Heart left ventricle (tissue), 16 donors: Measurements from ENCODE around the gene SLFN5. TPM values are rescaled to one million over a fixed set of nuclear protein-coding genes. Genes with fewer than 3 reads are reported as not detected.
"Not testable (repeated sequence)": the region's sequence is repeated elsewhere in the genome, so short reads cannot be mapped to it uniquely, and the experiment has no call there.

ENCODE experiments used
- ATAC-seq, 4 donors: fragments of 200-7000 bp; cut with Tn5 transposase; one replicate each; pipeline ENCODE4 v1.9.1; 2020 to 2022; ENCODE audit warnings: moderate library complexity in 4 of 4, mild to moderate bottlenecking in 3 of 4, moderate number of reproducible peaks in 1 of 4
- DNase-seq, 5 donors: peaks; one replicate each; pipeline ENCODE4 v3.0.0-alpha.2; 2020
- H3K27ac ChIP-seq, 12 donors: fragments of 200-600 bp; sonication (generic) in 4 of 12; one replicate each; pipeline versions ENCODE4 v1.5.0 to v1.8.0; 2016 to 2022; ENCODE audit warnings: mild to moderate bottlenecking in 2 of 12
- H3K27me3 ChIP-seq, 9 donors: fragments of 200-600 bp; sonication (generic) in 2 of 9; one replicate each; pipeline versions ENCODE4 v1.5.1 to v1.8.0; 2016 to 2022; ENCODE audit warnings: mild to moderate bottlenecking in 3 of 9
- H3K36me3 ChIP-seq, 9 donors: fragments of 200-600 bp; sonication (generic) in 2 of 9; one replicate each; pipeline versions ENCODE4 v1.5.0 to v1.8.0; 2018 to 2022; ENCODE audit warnings: mild to moderate bottlenecking in 2 of 9
- H3K4me1 ChIP-seq, 12 donors: fragments of 200-600 bp; sonication (generic) in 4 of 12; one replicate each; pipeline versions ENCODE4 v1.5.0 to v1.8.0; 2016 to 2022; ENCODE audit warnings: mild to moderate bottlenecking in 3 of 12
- H3K4me3 ChIP-seq, 12 donors: fragments of 200-600 bp; sonication (generic) in 4 of 12; one replicate each; pipeline versions ENCODE4 v1.5.0 to v1.8.0; 2017 to 2022; ENCODE audit warnings: mild to moderate bottlenecking in 9 of 12, moderate library complexity in 4 of 12
- H3K9me3 ChIP-seq, 12 donors: fragments of 200-600 bp; sonication (generic) in 4 of 12; one replicate each; pipeline versions ENCODE4 v1.5.0 to v1.8.0; 2016 to 2022; ENCODE audit warnings: mild to moderate bottlenecking in 1 of 12
- CTCF ChIP-seq, 12 donors: fragments of 200-600 bp; sonication (generic) in 4 of 12; IDR thresholded peaks; one replicate each; pipeline versions ENCODE4 v1.5.0 to v1.8.0; 2018 to 2022; ENCODE audit warnings: antibody characterized with exemption in 12 of 12, mild to moderate bottlenecking in 5 of 12
- POLR2A ChIP-seq, 2 donors: fragments of 450-650 bp; IDR thresholded peaks; one replicate each; pipeline ENCODE4 v1.6.1; 2017; ENCODE audit warnings: antibody characterized with exemption in 2 of 2, mild to moderate bottlenecking in 2 of 2, moderate library complexity in 2 of 2
- WGBS, 4 donors: extraction: QIAGEN DNeasy Blood & Tissue Kit in 2 of 4; methylation state at CpG; one replicate each; pipeline versions ENCODE4 v1.1.5 to v1.1.7; 2013 to 2018; 5-methylcytosine and 5-hydroxymethylcytosine counted together
- intact Hi-C, 10 donors: fragments of 100-400 bp; cut with DNase I; formaldehyde crosslinking; loops; one replicate each; pipeline versions ENCODE4 v1.11.1 to v1.14.2; 2022
- polyA plus RNA-seq, 2 donors: library from polyadenylated mRNA; stranded (reverse); fragments of 200-250 nt; gene quantifications; one replicate each; pipeline ENCODE4 v1.2.3, GENCODE V29; 2013
- total RNA-seq, 9 donors: library from RNA; depleted of rRNA in 2 of 9; stranded (reverse); fragments of >200 nt in 2 of 9; fragmentation: NEBNext Ultra II Directional in 3 of 9; extraction: Animal tissue kit (Norgen Biotek cat#: 25700) in 3 of 9; gene quantifications; one replicate each; pipeline versions ENCODE4 v1.1.0 to v1.2.4, GENCODE V29; 2016 to 2023
- donor health status: ischemic (EF 13 %, LVEDD 7.1; RV severe dilation, severe dysfunction).
- donor health status: healthy with polysubstance abuse.
- donor health status: DM: no; HTN: yes; CAD: no.
- donor health status: DM: no; HTN: no; CAD: no.
- donor health status: ischemic (EF 25% LVEDD 6.9; RV normal size, moderate dysfunction).
- donor health status: ischemic (EF 25% LVEDD 5.7; RV mildly dilated, moderate dysfunction).
- donor health status: healthy.
- donor health status: DM: yes; HTN: yes; CAD: no.
- donor health status: ischemic (EF 35%, LVEDD 5.7; RV mildly dilated, moderate dysfunction).
- donor health status: nonischemic (EF 11% LVEDD 7.7; RV severe dilation, severe dysfunction).
- donor health status: DM: yes; HTN: yes; CAD: no.
- donor health status: PGD.
- donor health status: ischemic (EF 29% LVEDD 5.4; RV normal size, mild dysfunction).
- donor health status: nonischemic (EF 23%, LVEDD 6.1; RV moderate dilation, normal function).

SLFN5 gene
- total and polyA plus RNA-seq, 11 donors = 3.0 to 41.4 (median 13.7) TPM

- no peak for ATAC-seq
- no peak for DNase-seq
- Histone ChIP-seq H3K27me3 (no peaks in the 10 kb centered on the region), H3K27ac (peak overlapping the region in 3 of 12 donors; percentile 1 to 45 (median 33)), H3K4me1 (no peaks in the 10 kb centered on the region), H3K36me3 (no peaks in the 10 kb centered on the region), H3K4me3 (no peak overlapping the region), H3K9me3 (peaks cover 0 to 6% (median 0%) of the 10 kb centered on the region in 12 donors)
- intact Hi-C loops = no loop called here
- WGBS, 4 donors = 45 to 65% (median 48%) methylated on average over 1 of the region's 1 CpG
- TF ChIP-seq POLR2A (IDR thresholded peaks at IDR 0.05) (no peak), CTCF (IDR thresholded peaks at IDR 0.05) (no peak)
Measured at GRCh38 chr17:35295686-35296085, 52.8 kb downstream of the SLFN5 start.

- Histone ChIP-seq H3K4me3 (no peak overlapping the region), H3K27ac (no peak overlapping the region), H3K27me3 (no peaks in the 10 kb centered on the region), H3K36me3 (no peaks in the 10 kb centered on the region), H3K4me1 (no peaks in the 10 kb centered on the region), H3K9me3 (peaks cover 0 to 15% (median 1%) of the 10 kb centered on the region in 12 donors)
- ATAC-seq (no peak), DNase-seq (no peak)
- TF ChIP-seq POLR2A (IDR thresholded peaks at IDR 0.05) (no peak), CTCF (IDR thresholded peaks at IDR 0.05) (no peak)
- 73 to 85% (median 81%) methylated on average over 2 of the region's 2 CpGs for WGBS, 4 donors
- intact Hi-C loops = no loop called here
Measured at GRCh38 chr17:35297666-35298065, 54.8 kb downstream of the SLFN5 start.

DNA sequence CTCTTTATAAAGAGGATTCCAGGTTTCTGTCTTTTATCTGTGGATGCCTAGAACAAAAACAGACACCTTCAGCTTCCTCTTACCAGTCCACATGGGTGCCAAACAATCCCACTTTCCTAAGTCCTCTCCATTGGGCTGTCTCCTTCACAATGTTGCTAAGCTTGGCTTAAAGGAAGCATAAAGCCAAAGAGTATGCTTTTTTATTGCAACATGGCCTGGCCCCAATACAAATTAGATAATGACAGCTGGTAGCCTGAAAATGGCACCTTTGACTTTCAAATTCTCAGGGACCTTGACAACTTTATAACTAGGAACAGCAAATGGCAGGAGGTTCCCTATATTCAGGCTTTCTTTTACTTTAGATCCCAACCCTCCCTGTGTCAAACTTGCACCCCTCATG is 55.8 kb downstream of the SLFN5 start:
- Histone ChIP-seq H3K9me3 (peaks cover 0 to 23% (median 7%) of the 10 kb centered on the region in 12 donors), H3K36me3 (no peaks in the 10 kb centered on the region), H3K27ac (no peak overlapping the region), H3K27me3 (no peaks in the 10 kb centered on the region), H3K4me1 (no peaks in the 10 kb centered on the region), H3K4me3 (no peak overlapping the region)
- TF ChIP-seq CTCF (IDR thresholded peaks at IDR 0.05) (no peak), POLR2A (IDR thresholded peaks at IDR 0.05) (no peak)
- ATAC-seq (no peak), DNase-seq (no peak)
- intact Hi-C loops = no loop called here

DNA sequence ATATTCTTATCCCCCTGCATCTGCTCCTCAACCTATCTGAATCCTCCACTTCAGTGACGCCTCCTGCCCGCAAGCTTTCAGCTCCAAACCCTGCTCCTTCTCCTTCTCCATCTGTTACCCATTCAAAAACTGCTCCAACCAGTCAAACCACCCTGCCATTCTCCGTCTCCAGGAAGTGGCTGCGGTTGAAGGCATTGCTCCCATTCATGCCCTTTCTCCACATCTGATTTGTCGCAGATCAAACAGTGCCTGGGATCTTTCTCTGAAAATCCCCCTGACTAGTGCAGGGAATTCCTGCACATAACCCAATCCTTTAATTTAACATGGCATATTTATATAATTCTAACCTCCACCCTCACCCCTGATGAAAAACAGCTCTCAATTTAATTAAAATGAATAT is 56.3 kb downstream of the SLFN5 start:
- ATAC-seq (no peak), DNase-seq (no peak)
- TF ChIP-seq CTCF (IDR thresholded peaks at IDR 0.05) (no peak), POLR2A (IDR thresholded peaks at IDR 0.05) (no peak)
- Histone ChIP-seq H3K4me1 (no peaks in the 10 kb centered on the region), H3K27me3 (no peaks in the 10 kb centered on the region), H3K4me3 (no peak overlapping the region), H3K27ac (no peak overlapping the region), H3K36me3 (no peaks in the 10 kb centered on the region), H3K9me3 (peaks cover 0 to 28% (median 9%) of the 10 kb centered on the region in 12 donors)
- intact Hi-C loops = no loop called here
- 79 to 90% (median 85%) methylated on average over 5 of the region's 5 CpGs for WGBS, 4 donors

DNA sequence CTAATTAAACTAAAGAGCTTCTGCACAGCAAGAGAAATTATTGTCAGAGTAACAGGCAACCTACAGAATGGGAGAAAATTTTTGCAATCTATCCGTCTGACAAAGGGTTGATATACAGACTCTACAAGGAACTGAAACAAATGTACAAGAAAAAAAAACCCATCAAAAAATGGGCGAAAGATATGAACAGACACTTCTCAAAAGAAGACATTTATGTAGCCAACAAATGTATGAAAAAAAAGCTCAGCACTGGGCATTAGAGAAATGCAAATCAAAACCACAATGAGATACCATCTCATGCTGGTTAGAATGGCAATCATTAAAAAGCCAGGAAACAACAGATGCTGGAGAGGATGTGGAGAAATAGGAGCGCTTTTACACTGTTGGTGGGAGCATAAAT is 66.5 kb downstream of the SLFN5 start:
- intact Hi-C loops = loop anchor here in 3 of 10 donors (5.0 to 10.0 kb wide), 3 partner anchors 135 to 438 kb away; no protein-coding TSS in a partner anchor
- Histone ChIP-seq H3K9me3 (peaks cover 0 to 12% (median under 1%) of the 10 kb centered on the region in 12 donors), H3K4me1 (peaks cover 0 to 19% (median 15%) of the 10 kb centered on the region in 12 donors)
- not testable (repeated sequence) for H3K36me3 ChIP-seq, DNase-seq, ATAC-seq, H3K4me3 ChIP-seq, H3K27ac ChIP-seq, H3K27me3 ChIP-seq
- 74 to 93% (median 83%) methylated on average over 3 of the region's 3 CpGs for WGBS, 4 donors
